NB4 (cell line): ENCODE data around the gene PASD1.
"Not testable (repeated sequence)": the region's sequence is repeated elsewhere in the genome, so short reads cannot be mapped to it uniquely, and the experiment has no call there.

ENCODE experiments used
- DNase-seq: peaks from one replicate; pipeline ENCODE4 v3.0.0; 2010; ENCODE audit warnings: low read depth
- H3K4me3 ChIP-seq: one replicate; pipeline ENCODE4 v1.5.1; 2011; ENCODE audit warnings: mild to moderate bottlenecking, low read depth, low read length, moderate library complexity
- MAX ChIP-seq: IDR thresholded peaks from 2 replicates; pipeline ENCODE4 v1.6.1; 2011; ENCODE audit warnings: low read depth, low read length
- MYC ChIP-seq: IDR thresholded peaks from 2 replicates; pipeline ENCODE4 v1.6.1; 2011; ENCODE audit warnings: low read depth, low read length
- POLR2A ChIP-seq: IDR thresholded peaks from 2 replicates; pipeline ENCODE4 v1.6.1; 2011; ENCODE audit warnings: mild to moderate bottlenecking; ENCODE audit not compliant: insufficient read length; ENCODE audit errors: extremely low read depth
- TF ChIP-seq, protein P1 (sequence below): IDR thresholded peaks from one replicate; pipeline ENCODE4 v1.5.1; 2012; ENCODE audit warnings: low read depth, low read length

The PASD1 gene

GRCh38 chrX:151692825-151693224, 129.3 kb downstream of the PASD1 start:
- TF ChIP-seq, protein P1, sequence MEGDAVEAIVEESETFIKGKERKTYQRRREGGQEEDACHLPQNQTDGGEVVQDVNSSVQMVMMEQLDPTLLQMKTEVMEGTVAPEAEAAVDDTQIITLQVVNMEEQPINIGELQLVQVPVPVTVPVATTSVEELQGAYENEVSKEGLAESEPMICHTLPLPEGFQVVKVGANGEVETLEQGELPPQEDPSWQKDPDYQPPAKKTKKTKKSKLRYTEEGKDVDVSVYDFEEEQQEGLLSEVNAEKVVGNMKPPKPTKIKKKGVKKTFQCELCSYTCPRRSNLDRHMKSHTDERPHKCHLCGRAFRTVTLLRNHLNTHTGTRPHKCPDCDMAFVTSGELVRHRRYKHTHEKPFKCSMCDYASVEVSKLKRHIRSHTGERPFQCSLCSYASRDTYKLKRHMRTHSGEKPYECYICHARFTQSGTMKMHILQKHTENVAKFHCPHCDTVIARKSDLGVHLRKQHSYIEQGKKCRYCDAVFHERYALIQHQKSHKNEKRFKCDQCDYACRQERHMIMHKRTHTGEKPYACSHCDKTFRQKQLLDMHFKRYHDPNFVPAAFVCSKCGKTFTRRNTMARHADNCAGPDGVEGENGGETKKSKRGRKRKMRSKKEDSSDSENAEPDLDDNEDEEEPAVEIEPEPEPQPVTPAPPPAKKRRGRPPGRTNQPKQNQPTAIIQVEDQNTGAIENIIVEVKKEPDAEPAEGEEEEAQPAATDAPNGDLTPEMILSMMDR: no peak
- TF ChIP-seq MAX: no peak
- H3K4me3 ChIP-seq: no peak overlapping the region
- DNase-seq: no peak

GRCh38 chrX:151694121-151694520, 130.6 kb downstream of the PASD1 start:
- TF ChIP-seq, protein P1: no peak
- no peak overlapping the region for H3K4me3 ChIP-seq
- no peak for DNase-seq

- no peak for DNase-seq
- no peak for TF ChIP-seq POLR2A
- no peak for TF ChIP-seq MAX
- TF ChIP-seq MYC: no peak
- no peak within 1 kb of the TSS for H3K4me3 ChIP-seq
These were observed 131.4 kb downstream of the PASD1 start, which contains the start of gene PRRG3 for GRCh38 chrX:151694661-151695582. Gene PRRG3 (plus strand): TSS chrX:151695458. CDS start chrX:151698815, 3,357 bp downstream.

GRCh38 chrX:151695583-151696340, 132.3 kb downstream of the PASD1 start:
- DNase-seq: no peak
- no peak overlapping the region for H3K4me3 ChIP-seq
- no peak for TF ChIP-seq POLR2A
- TF ChIP-seq, protein P1: no peak
- no peak for TF ChIP-seq MYC
- no peak for TF ChIP-seq MAX

- DNase-seq, H3K4me3 ChIP-seq: not testable (repeated sequence)
These were observed 133.6 kb downstream of the PASD1 start for GRCh38 chrX:151697082-151697481.

GRCh38 chrX:151697522-151697921, 134.0 kb downstream of the PASD1 start:
- no peak for DNase-seq
- H3K4me3 ChIP-seq: no peak overlapping the region
- TF ChIP-seq MYC (no peak), MAX (no peak), POLR2A (no peak)
- TF ChIP-seq, protein P1: no peak
